Measurements from ENCODE around the gene LSP1. TPM values are rescaled to one million over a fixed set of nuclear protein-coding genes. Genes with fewer than 3 reads are reported as not detected.

Gene LSP1
- total RNA-seq, 2 experiments from 2014 or later, result 228 to 232 TPM

- peaks cover 9% of the 10 kb centered on the region for H3K4me1 ChIP-seq (ENCODE audit: insufficient read depth, low read length)
- no peak overlapping the region for H3K4me3 ChIP-seq (ENCODE audit: low read length)
- ChIA-PET CTCF (interaction anchor here (7.0 kb wide), 1 partner anchor 136 kb away, joined by 116 read pairs; no protein-coding TSS in a partner anchor), POLR2A (interaction anchor here (0.9 kb wide), 1 partner anchor 135 kb away, joined by 3 read pairs; no protein-coding TSS in a partner anchor)
- intact Hi-C loops (cut with DNase I, micrococcal nuclease), result no loop called here
- H3K4me3 Mint-ChIP-seq, result no peak overlapping the region
- no peak for ATAC-seq (ENCODE audit: poor library complexity)
- no peak overlapping the region for H3K27ac Mint-ChIP-seq
- peaks cover 6 to 16% of the 10 kb centered on the region in 2 experiments for H3K27me3 ChIP-seq (ENCODE audit: control insufficient read depth in 1 of 2, insufficient read depth in 2 of 2, low read length in 2 of 2)
- H3K27ac ChIP-seq (ENCODE audit: low read depth in 1 of 2, low read length in 2 of 2), result no peak overlapping the region
- H3K9me3 Mint-ChIP-seq, result no peaks in the 10 kb centered on the region
- no peak for DNase-seq
- H3K36me3 ChIP-seq (ENCODE audit: insufficient read depth, low read length), result no peaks in the 10 kb centered on the region
- no peaks in the 10 kb centered on the region for H3K36me3 Mint-ChIP-seq (ENCODE audit: low read depth)
- H3K27me3 Mint-ChIP-seq, result peaks cover 5% of the 10 kb centered on the region
- peaks cover 0 to 5% of the 10 kb centered on the region in 2 experiments for H3K9me3 ChIP-seq (ENCODE audit: control insufficient read depth in 1 of 2, insufficient read depth in 1 of 2, low read length in 2 of 2)
- no peaks in the 10 kb centered on the region for H3K4me1 Mint-ChIP-seq (ENCODE audit: low read depth)
- TF ChIP-seq CTCF (IDR thresholded peaks at IDR 0.05), result no peak
Measured at GRCh38 chr11:1828542-1828941, 24.3 kb upstream of the LSP1 start.

DNA sequence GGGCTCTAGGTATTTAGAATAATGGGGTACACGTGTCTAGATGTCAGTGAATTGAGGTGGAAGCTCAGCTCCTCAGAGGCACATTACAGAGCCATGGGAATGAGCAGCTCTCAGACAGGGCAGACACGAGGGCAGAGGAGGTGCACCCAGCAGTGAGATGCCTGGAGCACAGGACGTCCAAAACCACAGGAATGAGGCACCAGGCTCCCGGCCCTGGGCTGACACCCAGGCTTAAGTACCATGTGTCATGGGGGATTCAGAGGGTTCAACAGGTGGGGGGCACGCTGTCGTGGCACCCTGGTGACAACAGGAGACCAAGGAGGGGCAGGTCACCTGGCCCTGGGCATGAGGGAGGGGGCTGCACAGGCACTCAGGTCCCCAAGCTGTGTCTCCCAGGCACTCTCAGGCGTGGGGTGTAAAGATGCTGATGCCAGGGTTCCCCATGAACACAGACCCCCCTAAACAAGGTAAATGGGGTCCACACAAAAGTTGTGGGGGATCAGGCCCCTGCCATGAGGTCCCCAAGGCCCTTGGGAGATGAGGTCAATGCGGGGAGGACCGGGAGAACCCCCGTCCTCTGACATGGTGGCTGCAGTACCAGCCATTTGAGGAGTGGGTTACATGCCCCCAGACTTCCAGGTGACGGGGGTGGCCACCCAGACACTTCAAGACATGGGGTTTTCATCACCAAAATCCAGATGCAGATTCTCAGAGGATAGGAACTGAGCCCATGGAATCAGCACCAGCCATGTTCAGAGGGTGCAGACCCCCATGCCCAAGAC is 23.7 kb upstream of the LSP1 start:
- Histone ChIP-seq H3K27ac (ENCODE audit: low read depth in 1 of 2, low read length in 2 of 2) (no peak overlapping the region), H3K36me3 (ENCODE audit: insufficient read depth, low read length) (no peaks in the 10 kb centered on the region), H3K9me3 (ENCODE audit: control insufficient read depth in 1 of 2, insufficient read depth in 1 of 2, low read length in 2 of 2) (peaks cover 0 to 5% of the 10 kb centered on the region in 2 experiments), H3K4me3 (ENCODE audit: low read length) (no peak overlapping the region), H3K27me3 (ENCODE audit: control insufficient read depth in 1 of 2, insufficient read depth in 2 of 2, low read length in 2 of 2) (peaks cover 6 to 16% of the 10 kb centered on the region in 2 experiments), H3K4me1 (ENCODE audit: insufficient read depth, low read length) (peaks cover 9% of the 10 kb centered on the region)
- Mint-ChIP-seq H3K27me3 (peaks cover 5% of the 10 kb centered on the region), H3K9me3 (no peaks in the 10 kb centered on the region), H3K4me3 (no peak overlapping the region), H3K4me1 (ENCODE audit: low read depth) (no peaks in the 10 kb centered on the region), H3K27ac (no peak overlapping the region), H3K36me3 (ENCODE audit: low read depth) (no peaks in the 10 kb centered on the region)
- no peak for DNase-seq
- no peak for TF ChIP-seq CTCF (IDR thresholded peaks at IDR 0.05)
- ATAC-seq (ENCODE audit: poor library complexity), result no peak
- ChIA-PET CTCF (interaction anchor here (7.0 kb wide), 1 partner anchor 136 kb away, joined by 116 read pairs; no protein-coding TSS in a partner anchor), POLR2A (interaction anchor here (0.9 kb wide), 1 partner anchor 135 kb away, joined by 3 read pairs; no protein-coding TSS in a partner anchor)
- intact Hi-C loops (cut with DNase I, micrococcal nuclease), result no loop called here

DNA sequence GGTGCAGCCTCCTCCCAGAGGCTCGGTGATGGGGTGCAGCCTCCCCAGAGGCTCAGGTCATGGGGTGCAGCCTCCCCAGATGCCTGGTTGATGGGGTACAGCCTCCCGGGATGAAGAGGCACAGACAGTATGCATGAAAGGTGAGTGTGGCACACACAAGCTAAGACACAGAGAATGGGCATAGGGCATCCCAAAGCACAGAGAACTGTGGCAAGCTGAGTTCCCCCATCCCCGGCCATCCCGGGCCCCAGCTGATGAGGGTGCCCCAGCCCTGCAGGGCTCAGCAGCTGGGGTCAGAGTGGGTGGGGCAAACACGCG is 22.9 kb upstream of the LSP1 start:
- no peak overlapping the region for H3K27ac ChIP-seq (ENCODE audit: low read depth in 1 of 2, low read length in 2 of 2)
- H3K27me3 ChIP-seq (ENCODE audit: control insufficient read depth in 1 of 2, insufficient read depth in 2 of 2, low read length in 2 of 2), result peaks cover 6 to 16% of the 10 kb centered on the region in 2 experiments
- peaks cover 5% of the 10 kb centered on the region for H3K27me3 Mint-ChIP-seq
- H3K9me3 Mint-ChIP-seq, result no peaks in the 10 kb centered on the region
- H3K4me3 ChIP-seq (ENCODE audit: low read length), result no peak overlapping the region
- H3K4me3 Mint-ChIP-seq, result no peak overlapping the region
- intact Hi-C loops (cut with DNase I, micrococcal nuclease), result loop anchor here in 1 of 2 experiments (5.0 kb wide), 1 partner anchor 63 kb away; no protein-coding TSS in a partner anchor
- TF ChIP-seq CTCF (IDR thresholded peaks at IDR 0.05), result no peak
- no peaks in the 10 kb centered on the region for H3K4me1 Mint-ChIP-seq (ENCODE audit: low read depth)
- H3K27ac Mint-ChIP-seq, result no peak overlapping the region
- ATAC-seq (ENCODE audit: poor library complexity) (no peak), DNase-seq (no peak)
- CTCF ChIA-PET, result interaction anchor here (7.0 kb wide), 1 partner anchor 137 kb away, joined by 116 read pairs; no protein-coding TSS in a partner anchor
- H3K4me1 ChIP-seq (ENCODE audit: insufficient read depth, low read length), result peaks cover 9% of the 10 kb centered on the region
- H3K36me3 ChIP-seq (ENCODE audit: insufficient read depth, low read length), result no peaks in the 10 kb centered on the region
- POLR2A ChIA-PET, result no interaction called here
- H3K9me3 ChIP-seq (ENCODE audit: control insufficient read depth in 1 of 2, insufficient read depth in 1 of 2, low read length in 2 of 2), result peaks cover 0 to 8% of the 10 kb centered on the region in 2 experiments
- H3K36me3 Mint-ChIP-seq (ENCODE audit: low read depth), result no peaks in the 10 kb centered on the region
